ENCODE data around the gene KNTC1. TPM values are rescaled to one million over a fixed set of nuclear protein-coding genes. Genes with fewer than 3 reads are reported as not detected.
"Not testable (repeated sequence)": the region's sequence is repeated elsewhere in the genome, so short reads cannot be mapped to it uniquely, and the experiment has no call there.

KNTC1 gene
- total and polyA plus RNA-seq, 9 donors: 13.8 to 27.7 (median 18.2) TPM

- Histone ChIP-seq H3K27me3 (ENCODE audit: control insufficient read depth, insufficient read depth, low read length) (no peaks in the 10 kb centered on the region), H3K27ac (ENCODE audit: low read length) (no peak overlapping the region), H3K9me3 (replicated peaks; ENCODE audit: control insufficient read depth, low read depth, low read length) (no peaks in the 10 kb centered on the region), H3K4me1 (ENCODE audit: control insufficient read depth, insufficient read depth, low read length) (no peaks in the 10 kb centered on the region), H3K36me3 (ENCODE audit: control insufficient read depth, insufficient read depth, low read length) (peaks cover 56% of the 10 kb centered on the region), H3K4me3 (ENCODE audit: low read length) (no peak overlapping the region)
- no CpG with 5 or more reads among the region's 2 CpGs for WGBS (ENCODE audit: insufficient coverage)
- no peak for DNase-seq
Observed at GRCh38 chr12:122489038-122489437, 38.0 kb upstream of the KNTC1 start.

GRCh38 chr12:122491991-122492390, 35.1 kb upstream of the KNTC1 start:
- no peak overlapping the region for H3K4me3 ChIP-seq (ENCODE audit: low read length)
- no peak for DNase-seq
- no peaks in the 10 kb centered on the region for H3K27me3 ChIP-seq (ENCODE audit: control insufficient read depth, insufficient read depth, low read length)
- 100% methylated on average over 1 of the region's 2 CpGs for WGBS (ENCODE audit: insufficient coverage)
- no peak overlapping the region for H3K27ac ChIP-seq (ENCODE audit: low read length)
- peaks cover 45% of the 10 kb centered on the region for H3K36me3 ChIP-seq (ENCODE audit: control insufficient read depth, insufficient read depth, low read length)
- H3K4me1 ChIP-seq (ENCODE audit: control insufficient read depth, insufficient read depth, low read length): no peaks in the 10 kb centered on the region
- H3K9me3 ChIP-seq (replicated peaks; ENCODE audit: control insufficient read depth, low read depth, low read length): no peaks in the 10 kb centered on the region

- H3K36me3 ChIP-seq (ENCODE audit: control insufficient read depth, insufficient read depth, low read length): peaks cover 43% of the 10 kb centered on the region
- H3K4me3 ChIP-seq (ENCODE audit: low read length); H3K27ac ChIP-seq (ENCODE audit: low read length); DNase-seq; H3K9me3 ChIP-seq (replicated peaks; ENCODE audit: control insufficient read depth, low read depth, low read length); H3K27me3 ChIP-seq (ENCODE audit: control insufficient read depth, insufficient read depth, low read length); H3K4me1 ChIP-seq (ENCODE audit: control insufficient read depth, insufficient read depth, low read length): not testable (repeated sequence)
- WGBS (ENCODE audit: insufficient coverage): no CpG with 5 or more reads among the region's 6 CpGs
Observed at GRCh38 chr12:122493222-122493621, 33.8 kb upstream of the KNTC1 start.

- Histone ChIP-seq H3K4me1 (ENCODE audit: control insufficient read depth, insufficient read depth, low read length) (peaks cover 7% of the 10 kb centered on the region), H3K9me3 (replicated peaks; ENCODE audit: control insufficient read depth, low read depth, low read length) (no peaks in the 10 kb centered on the region), H3K36me3 (ENCODE audit: control insufficient read depth, insufficient read depth, low read length) (peaks cover 33% of the 10 kb centered on the region), H3K27me3 (ENCODE audit: control insufficient read depth, insufficient read depth, low read length) (no peaks in the 10 kb centered on the region), H3K27ac (ENCODE audit: low read length) (no peak overlapping the region), H3K4me3 (ENCODE audit: low read length) (no peak overlapping the region)
- WGBS (ENCODE audit: insufficient coverage): 96% methylated on average over 4 of the region's 7 CpGs
- no peak for DNase-seq
Observed at GRCh38 chr12:122495258-122495657, 31.8 kb upstream of the KNTC1 start.

GRCh38 chr12:122499991-122500684, 26.9 kb upstream of the KNTC1 start:
- Histone ChIP-seq H3K27me3 (ENCODE audit: control insufficient read depth, insufficient read depth, low read length) (no peaks in the 10 kb centered on the region), H3K4me1 (ENCODE audit: control insufficient read depth, insufficient read depth, low read length) (peaks cover 11% of the 10 kb centered on the region), H3K4me3 (ENCODE audit: low read length) (peak overlapping the region; percentile 81), H3K9me3 (replicated peaks; ENCODE audit: control insufficient read depth, low read depth, low read length) (no peaks in the 10 kb centered on the region), H3K36me3 (ENCODE audit: control insufficient read depth, insufficient read depth, low read length) (peaks cover 27% of the 10 kb centered on the region), H3K27ac (ENCODE audit: low read length) (peak overlapping the region; percentile 99)
- DNase-seq: peak; percentile 85
- 0% methylated on average over 41 of the region's 47 CpGs for WGBS (ENCODE audit: insufficient coverage)

GRCh38 chr12:122500685-122501488, 26.2 kb upstream of the KNTC1 start, which contains the start of gene ZCCHC8:
Gene ZCCHC8, minus strand, starts transcription at chr12:122500932. Its CDS starts 92 bp downstream, at chr12:122500840.
- H3K9me3 ChIP-seq (replicated peaks; ENCODE audit: control insufficient read depth, low read depth, low read length): no peaks in the 10 kb centered on the region
- WGBS (ENCODE audit: insufficient coverage): 2% methylated on average over 40 of the region's 52 CpGs

GRCh38 chr12:122501489-122501989, 25.5 kb upstream of the KNTC1 start:
- WGBS (ENCODE audit: insufficient coverage): 100% methylated on average over 1 of the region's 9 CpGs
- H3K27ac ChIP-seq (ENCODE audit: low read length): peak overlapping the region; percentile 99

More at GRCh38 chr12:122500685-122501488, 26.2 kb upstream of the KNTC1 start, which contains the start of gene ZCCHC8:
- Histone ChIP-seq H3K4me3 (ENCODE audit: low read length) (peak within 1 kb of the TSS; percentile 81), H3K36me3 (ENCODE audit: control insufficient read depth, insufficient read depth, low read length) (peaks cover 26% of the 10 kb centered on the region), H3K4me1 (ENCODE audit: control insufficient read depth, insufficient read depth, low read length) (peaks cover 11% of the 10 kb centered on the region), H3K27me3 (ENCODE audit: control insufficient read depth, insufficient read depth, low read length) (no peaks in the 10 kb centered on the region), H3K27ac (ENCODE audit: low read length) (peak within 1 kb of the TSS; percentile 99)
- DNase-seq: peak; percentile 99

GRCh38 chr12:122503147-122503751, 23.8 kb upstream of the KNTC1 start:
- Histone ChIP-seq H3K27ac (ENCODE audit: low read length) (no peak overlapping the region), H3K4me1 (ENCODE audit: control insufficient read depth, insufficient read depth, low read length) (peaks cover 9% of the 10 kb centered on the region), H3K27me3 (ENCODE audit: control insufficient read depth, insufficient read depth, low read length) (no peaks in the 10 kb centered on the region), H3K9me3 (replicated peaks; ENCODE audit: control insufficient read depth, low read depth, low read length) (no peaks in the 10 kb centered on the region), H3K4me3 (ENCODE audit: low read length) (no peak overlapping the region), H3K36me3 (ENCODE audit: control insufficient read depth, insufficient read depth, low read length) (peaks cover 39% of the 10 kb centered on the region)
- DNase-seq: no peak
- 100% methylated on average over 1 of the region's 3 CpGs for WGBS (ENCODE audit: insufficient coverage)

More at GRCh38 chr12:122501489-122501989, 25.5 kb upstream of the KNTC1 start:
- Histone ChIP-seq H3K9me3 (replicated peaks; ENCODE audit: control insufficient read depth, low read depth, low read length) (no peaks in the 10 kb centered on the region), H3K27me3 (ENCODE audit: control insufficient read depth, insufficient read depth, low read length) (no peaks in the 10 kb centered on the region), H3K36me3 (ENCODE audit: control insufficient read depth, insufficient read depth, low read length) (peaks cover 32% of the 10 kb centered on the region), H3K4me3 (ENCODE audit: low read length) (peak overlapping the region; percentile 81), H3K4me1 (ENCODE audit: control insufficient read depth, insufficient read depth, low read length) (peaks cover 11% of the 10 kb centered on the region)
- DNase-seq: no peak

GRCh38 chr12:122503783-122504590, 23.1 kb upstream of the KNTC1 start:
- no peaks in the 10 kb centered on the region for H3K27me3 ChIP-seq (ENCODE audit: control insufficient read depth, insufficient read depth, low read length)
- DNase-seq: no peak
- H3K27ac ChIP-seq (ENCODE audit: low read length): no peak overlapping the region
- no peak overlapping the region for H3K4me3 ChIP-seq (ENCODE audit: low read length)
- H3K36me3 ChIP-seq (ENCODE audit: control insufficient read depth, insufficient read depth, low read length): peaks cover 46% of the 10 kb centered on the region
- H3K4me1 ChIP-seq (ENCODE audit: control insufficient read depth, insufficient read depth, low read length): peaks cover 8% of the 10 kb centered on the region
- WGBS (ENCODE audit: insufficient coverage): no CpG with 5 or more reads among the region's 6 CpGs
- no peaks in the 10 kb centered on the region for H3K9me3 ChIP-seq (replicated peaks; ENCODE audit: control insufficient read depth, low read depth, low read length)

Measured in muscle of leg (tissue), 11 donors.